Nephron progenitor cell (in vitro differentiated cells): ENCODE data around the gene PHLDA2.

Experiments
- DNase-seq: peaks from one replicate; pipeline ENCODE4 v3.0.0; 2021
- H3K27ac Mint-ChIP-seq: 2 replicates; pipeline ENCODE4 v1.8.0; 2021; ENCODE audit warnings: mild to moderate bottlenecking, moderate library complexity, mixed read lengths
- H3K27me3 Mint-ChIP-seq: 2 replicates; pipeline ENCODE4 v1.8.0; 2021; ENCODE audit warnings: mild to moderate bottlenecking, low read depth, mixed read lengths; ENCODE audit not compliant: poor library complexity
- H3K36me3 Mint-ChIP-seq: 2 replicates; pipeline ENCODE4 v1.8.0; 2021; ENCODE audit warnings: low read depth, mixed read lengths
- H3K4me1 Mint-ChIP-seq: 2 replicates; pipeline ENCODE4 v1.8.0; 2021; ENCODE audit warnings: mixed read lengths
- H3K4me3 Mint-ChIP-seq: 2 replicates; pipeline ENCODE4 v1.8.0; 2021; ENCODE audit warnings: mild to moderate bottlenecking, moderate library complexity, mixed read lengths
- H3K9me3 Mint-ChIP-seq: 2 replicates; pipeline ENCODE4 v1.8.0; 2021; ENCODE audit warnings: mild to moderate bottlenecking, moderate library complexity, mixed read lengths
- TF ChIP-seq, protein P1 (sequence below): fragments of 200-600 bp; sonication (generic); IDR thresholded peaks from 2 replicates; pipeline ENCODE4 v1.5.0; 2021; ENCODE audit warnings: antibody characterized with exemption

The PHLDA2 gene

DNA sequence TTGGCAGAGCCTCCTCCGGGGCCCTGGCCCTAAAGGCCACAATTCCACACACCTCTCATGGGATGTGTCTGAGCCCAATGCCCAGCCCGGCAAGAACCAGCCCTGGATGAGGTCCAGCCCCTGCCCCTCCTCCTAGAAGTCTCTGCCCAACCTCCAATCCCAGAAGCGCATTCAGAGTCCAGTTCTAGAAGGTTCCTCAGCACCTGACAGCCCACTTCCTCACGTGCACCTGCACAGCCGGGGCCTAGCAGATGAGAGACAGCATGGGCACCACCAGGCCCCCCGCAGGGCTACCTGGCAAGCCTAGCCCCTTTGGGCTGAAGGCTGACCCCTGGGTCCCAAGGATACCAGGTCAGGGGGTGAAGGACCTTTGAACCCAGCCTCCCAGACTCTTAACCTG, 32.2 kb downstream of the PHLDA2 start:
- no peak for DNase-seq
- no peak overlapping the region for H3K27ac Mint-ChIP-seq
- no peaks in the 10 kb centered on the region for H3K9me3 Mint-ChIP-seq
- TF ChIP-seq, protein P1, sequence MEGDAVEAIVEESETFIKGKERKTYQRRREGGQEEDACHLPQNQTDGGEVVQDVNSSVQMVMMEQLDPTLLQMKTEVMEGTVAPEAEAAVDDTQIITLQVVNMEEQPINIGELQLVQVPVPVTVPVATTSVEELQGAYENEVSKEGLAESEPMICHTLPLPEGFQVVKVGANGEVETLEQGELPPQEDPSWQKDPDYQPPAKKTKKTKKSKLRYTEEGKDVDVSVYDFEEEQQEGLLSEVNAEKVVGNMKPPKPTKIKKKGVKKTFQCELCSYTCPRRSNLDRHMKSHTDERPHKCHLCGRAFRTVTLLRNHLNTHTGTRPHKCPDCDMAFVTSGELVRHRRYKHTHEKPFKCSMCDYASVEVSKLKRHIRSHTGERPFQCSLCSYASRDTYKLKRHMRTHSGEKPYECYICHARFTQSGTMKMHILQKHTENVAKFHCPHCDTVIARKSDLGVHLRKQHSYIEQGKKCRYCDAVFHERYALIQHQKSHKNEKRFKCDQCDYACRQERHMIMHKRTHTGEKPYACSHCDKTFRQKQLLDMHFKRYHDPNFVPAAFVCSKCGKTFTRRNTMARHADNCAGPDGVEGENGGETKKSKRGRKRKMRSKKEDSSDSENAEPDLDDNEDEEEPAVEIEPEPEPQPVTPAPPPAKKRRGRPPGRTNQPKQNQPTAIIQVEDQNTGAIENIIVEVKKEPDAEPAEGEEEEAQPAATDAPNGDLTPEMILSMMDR: no peak
- peaks cover 23% of the 10 kb centered on the region for H3K4me1 Mint-ChIP-seq
- no peaks in the 10 kb centered on the region for H3K36me3 Mint-ChIP-seq
- no peak overlapping the region for H3K4me3 Mint-ChIP-seq
- peaks cover 16% of the 10 kb centered on the region for H3K27me3 Mint-ChIP-seq

DNA sequence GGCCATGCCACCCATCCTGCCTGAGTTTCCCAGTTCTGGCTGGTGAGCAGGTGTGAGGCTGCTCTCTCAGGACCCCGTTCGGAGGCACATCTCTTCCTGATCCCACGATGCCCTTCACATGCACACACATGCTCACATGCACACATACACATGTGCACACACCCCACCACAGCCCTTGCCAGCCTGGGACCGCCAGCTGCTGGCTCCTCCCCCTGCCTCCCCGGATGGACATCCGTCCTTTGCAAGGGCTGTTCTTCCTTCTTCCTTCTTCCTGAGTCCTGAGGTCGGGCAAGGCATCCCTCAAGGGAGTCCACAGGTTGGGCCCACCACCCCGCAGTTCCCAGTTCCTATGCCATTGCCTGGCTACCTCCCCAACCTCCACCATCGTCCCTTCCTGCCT, 33.2 kb downstream of the PHLDA2 start:
- H3K4me1 Mint-ChIP-seq: peaks cover 28% of the 10 kb centered on the region
- no peaks in the 10 kb centered on the region for H3K36me3 Mint-ChIP-seq
- H3K4me3 Mint-ChIP-seq: no peak overlapping the region
- H3K27me3 Mint-ChIP-seq: peaks cover 13% of the 10 kb centered on the region
- no peaks in the 10 kb centered on the region for H3K9me3 Mint-ChIP-seq
- DNase-seq: no peak
- TF ChIP-seq, protein P1: no peak
- no peak overlapping the region for H3K27ac Mint-ChIP-seq

DNA sequence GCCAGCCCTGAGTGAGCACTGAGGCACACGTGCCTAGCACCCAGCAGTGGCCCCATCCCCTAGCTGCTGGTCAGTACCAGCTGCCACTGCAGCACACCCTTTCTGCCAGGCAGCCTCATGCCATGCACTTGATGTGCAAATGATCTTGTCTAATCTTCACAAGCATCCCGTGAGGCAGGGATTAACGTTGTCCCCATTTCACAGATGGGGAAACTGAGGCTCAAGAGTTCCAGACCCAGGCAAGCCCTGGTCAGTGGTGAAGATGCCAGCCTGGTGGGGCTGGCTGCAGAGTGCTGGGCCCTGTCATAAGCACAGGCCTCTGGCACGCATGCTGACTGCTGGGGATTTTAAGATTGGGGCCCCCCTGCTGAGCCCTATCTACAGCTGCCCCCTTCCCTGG, 35.3 kb downstream of the PHLDA2 start:
- Mint-ChIP-seq H3K27ac (no peak overlapping the region), H3K4me3 (no peak overlapping the region), H3K9me3 (no peaks in the 10 kb centered on the region), H3K4me1 (peaks cover 17% of the 10 kb centered on the region), H3K36me3 (no peaks in the 10 kb centered on the region), H3K27me3 (peaks cover 8% of the 10 kb centered on the region)
- no peak for DNase-seq
- TF ChIP-seq, protein P1: no peak

DNA sequence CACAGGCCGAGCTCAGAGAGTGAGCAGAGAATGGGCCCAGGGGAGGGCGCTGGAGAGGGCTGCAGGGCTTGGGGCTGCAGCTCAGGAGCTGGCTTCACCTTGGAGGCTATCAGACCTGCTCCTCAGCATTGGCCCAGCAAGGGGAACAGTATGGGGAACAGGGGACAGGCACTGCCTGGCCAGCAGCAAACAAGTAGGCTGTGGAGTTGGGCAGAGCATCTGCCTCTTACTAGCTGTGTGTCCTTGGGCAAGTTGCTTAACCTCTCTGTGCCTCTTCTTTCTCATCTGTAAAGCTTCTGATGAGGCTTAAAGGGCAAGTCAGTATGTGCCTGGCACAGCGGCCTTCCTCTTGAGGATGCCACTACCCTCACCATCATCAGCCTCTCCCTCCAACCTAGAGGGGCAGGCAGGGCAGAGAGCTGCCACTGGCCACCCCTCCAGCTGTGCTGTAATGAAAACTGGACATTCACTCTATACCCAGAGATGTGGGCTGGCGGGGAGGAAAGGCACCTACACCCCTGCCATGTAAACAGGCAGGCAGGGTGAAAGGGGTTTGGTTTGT, 36.2 kb downstream of the PHLDA2 start:
- no peak for DNase-seq
- peaks cover 22% of the 10 kb centered on the region for H3K4me1 Mint-ChIP-seq
- TF ChIP-seq, protein P1: no peak
- no peaks in the 10 kb centered on the region for H3K9me3 Mint-ChIP-seq
- H3K27me3 Mint-ChIP-seq: peaks cover 8% of the 10 kb centered on the region
- H3K27ac Mint-ChIP-seq: no peak overlapping the region
- H3K4me3 Mint-ChIP-seq: peak overlapping the region; percentile 66
- H3K36me3 Mint-ChIP-seq: no peaks in the 10 kb centered on the region

DNA sequence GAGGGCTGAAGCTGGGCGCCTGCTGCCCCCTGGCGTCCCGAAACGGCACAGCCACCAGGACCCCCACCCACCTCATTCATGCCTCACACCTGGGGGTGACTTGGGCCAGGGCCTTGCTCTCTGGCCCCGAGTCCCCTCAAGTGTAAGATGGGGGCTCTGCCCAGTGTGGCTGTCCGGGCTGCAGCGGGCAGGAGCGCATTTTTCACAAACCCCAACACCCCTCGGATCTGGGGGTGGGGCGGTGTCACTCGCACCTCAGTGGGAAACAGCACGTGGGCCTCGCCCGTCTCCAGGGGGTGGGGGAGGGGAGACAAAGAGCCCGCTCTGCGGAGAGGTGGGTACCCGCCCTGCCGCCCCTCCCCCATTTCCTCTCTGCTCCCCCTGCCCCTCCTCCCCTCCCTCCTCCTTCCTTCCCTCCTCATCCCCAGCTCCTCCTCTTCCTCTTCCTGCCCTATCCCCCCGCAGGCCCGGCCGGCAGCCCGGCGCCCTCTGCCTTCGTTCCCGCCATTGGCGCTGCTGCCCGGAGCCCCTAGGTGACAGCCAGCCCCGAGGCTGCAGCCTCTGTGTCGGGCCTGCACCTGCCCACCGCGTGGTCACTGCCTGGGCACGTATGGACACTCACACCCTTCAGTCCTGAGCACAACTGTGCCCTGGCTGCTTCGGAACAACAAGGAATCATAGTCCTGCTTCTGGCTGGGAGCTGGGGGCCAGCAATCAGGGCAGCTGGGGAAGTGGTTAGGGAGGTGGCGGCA, 36.8 kb downstream of the PHLDA2 start:
- H3K36me3 Mint-ChIP-seq: no peaks in the 10 kb centered on the region
- TF ChIP-seq, protein P1: peak; percentile 94
- DNase-seq: peak; percentile 82
- H3K27me3 Mint-ChIP-seq: peaks cover 12% of the 10 kb centered on the region
- H3K9me3 Mint-ChIP-seq: no peaks in the 10 kb centered on the region
- peak overlapping the region; percentile 66 for H3K4me3 Mint-ChIP-seq
- no peak overlapping the region for H3K27ac Mint-ChIP-seq
- H3K4me1 Mint-ChIP-seq: peaks cover 27% of the 10 kb centered on the region
